HG03095 (cell line): ENCODE results near the gene SPATA31A5.
"Not testable (repeated sequence)": the region's sequence is repeated elsewhere in the genome, so short reads cannot be mapped to it uniquely, and the experiment has no call there.

Source experiments
- ATAC-seq: cut with Tn5 transposase; IDR thresholded peaks from one replicate; pipeline ENCODE4 v1.9.1; 2021; ENCODE audit warnings: moderate library complexity; ENCODE audit not compliant: unreplicated experiment

SPATA31A5 gene

GRCh38 chr9:60914107-60914506 is at the start of gene SPATA31A5:
Gene SPATA31A5, plus strand, starts transcription at chr9:60914407. Its CDS starts 29 bp downstream, at chr9:60914436.
- not testable (repeated sequence) for ATAC-seq

DNA sequence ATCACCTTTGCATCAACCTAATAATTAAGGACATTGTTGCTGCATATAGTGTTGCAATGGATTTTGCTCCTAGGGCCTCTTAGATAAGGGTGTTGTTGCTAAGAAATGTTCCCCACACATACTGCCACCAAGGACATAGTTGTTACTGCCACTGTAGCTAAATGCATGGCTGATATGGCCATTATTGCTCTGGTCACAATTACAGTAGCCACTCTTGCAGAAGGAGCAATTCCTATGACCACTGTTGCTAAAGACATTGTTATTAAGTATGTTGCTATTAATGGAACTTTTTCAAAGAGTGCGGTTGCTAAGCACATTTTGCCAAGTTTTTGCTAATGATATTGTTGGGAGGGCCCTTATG is 48.8 kb downstream of the SPATA31A5 start:
- not testable (repeated sequence) for ATAC-seq

DNA sequence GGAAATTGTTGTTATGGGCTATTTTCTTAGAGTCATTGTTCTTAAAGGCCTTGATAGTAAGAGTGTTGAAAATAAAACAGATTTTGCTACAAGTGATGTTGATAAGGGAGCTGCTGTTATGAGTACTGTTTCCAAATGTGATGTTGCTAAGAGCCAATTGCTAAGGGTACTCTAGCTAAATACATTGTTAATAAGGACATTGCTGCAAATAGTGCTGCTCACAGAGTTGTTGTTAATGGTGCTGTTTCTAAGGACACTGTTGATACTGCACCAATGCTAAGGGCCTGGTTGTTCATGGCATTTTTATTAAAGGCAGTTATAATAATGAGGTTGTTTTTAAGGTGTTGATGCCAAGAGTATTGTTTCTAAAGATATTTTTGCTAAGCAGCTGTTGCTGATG is 52.2 kb downstream of the SPATA31A5 start:
- not testable (repeated sequence) for ATAC-seq
